Brain microvascular endothelial cell (primary cell): Measurements from ENCODE around the gene ORC3.
"Not testable (repeated sequence)": the region's sequence is repeated elsewhere in the genome, so short reads cannot be mapped to it uniquely, and the experiment has no call there.

Experiments
- DNase-seq: peaks from one replicate; pipeline ENCODE4 v3.0.0-alpha.2; 2020
- H3K27ac ChIP-seq: fragments of 250-450 bp; sonication (Bioruptor Pico); 2 replicates; pipeline ENCODE4 v1.5.1; 2020; ENCODE audit warnings: mild to moderate bottlenecking, moderate library complexity
- H3K27me3 ChIP-seq: fragments of 250-450 bp; sonication (Bioruptor Pico); replicated peaks from 2 replicates; pipeline ENCODE4 v1.5.1; 2020; ENCODE audit warnings: mild to moderate bottlenecking
- H3K36me3 ChIP-seq: fragments of 250-450 bp; sonication (Bioruptor Pico); replicated peaks from 2 replicates; pipeline ENCODE4 v1.5.1; 2020; ENCODE audit warnings: mild to moderate bottlenecking
- H3K4me3 ChIP-seq: 2 replicates; pipeline ENCODE4 v1.5.1; 2011; ENCODE audit warnings: low read depth, mild to moderate bottlenecking, control low read depth, low read length, moderate library complexity
- in situ Hi-C: cut with HindIII; loops from 2 replicates; pipeline ENCODE4 v1.10.0; 2017; ENCODE audit warnings: low sequenced_read_pairs, low pct_ligation_motif_present
- TF ChIP-seq, protein P1 (sequence below): IDR thresholded peaks from 2 replicates; pipeline ENCODE4 v1.5.1; 2011; ENCODE audit warnings: low read depth, mild to moderate bottlenecking, moderate library complexity, low read length, control low read depth, inconsistent platforms; ENCODE audit errors: missing control alignments

The ORC3 gene

GRCh38 chr6:87705070-87705691 lies 115.2 kb downstream of the ORC3 start:
- in situ Hi-C loops: no loop called here
- Histone ChIP-seq H3K4me3 (no peak overlapping the region), H3K27me3 (no peaks in the 10 kb centered on the region), H3K36me3 (no peaks in the 10 kb centered on the region), H3K27ac (no peak overlapping the region)
- DNase-seq: peak; percentile 37
- TF ChIP-seq, protein P1, sequence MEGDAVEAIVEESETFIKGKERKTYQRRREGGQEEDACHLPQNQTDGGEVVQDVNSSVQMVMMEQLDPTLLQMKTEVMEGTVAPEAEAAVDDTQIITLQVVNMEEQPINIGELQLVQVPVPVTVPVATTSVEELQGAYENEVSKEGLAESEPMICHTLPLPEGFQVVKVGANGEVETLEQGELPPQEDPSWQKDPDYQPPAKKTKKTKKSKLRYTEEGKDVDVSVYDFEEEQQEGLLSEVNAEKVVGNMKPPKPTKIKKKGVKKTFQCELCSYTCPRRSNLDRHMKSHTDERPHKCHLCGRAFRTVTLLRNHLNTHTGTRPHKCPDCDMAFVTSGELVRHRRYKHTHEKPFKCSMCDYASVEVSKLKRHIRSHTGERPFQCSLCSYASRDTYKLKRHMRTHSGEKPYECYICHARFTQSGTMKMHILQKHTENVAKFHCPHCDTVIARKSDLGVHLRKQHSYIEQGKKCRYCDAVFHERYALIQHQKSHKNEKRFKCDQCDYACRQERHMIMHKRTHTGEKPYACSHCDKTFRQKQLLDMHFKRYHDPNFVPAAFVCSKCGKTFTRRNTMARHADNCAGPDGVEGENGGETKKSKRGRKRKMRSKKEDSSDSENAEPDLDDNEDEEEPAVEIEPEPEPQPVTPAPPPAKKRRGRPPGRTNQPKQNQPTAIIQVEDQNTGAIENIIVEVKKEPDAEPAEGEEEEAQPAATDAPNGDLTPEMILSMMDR: no peak

GRCh38 chr6:87706187-87706966 lies 116.4 kb downstream of the ORC3 start:
- in situ Hi-C loops: no loop called here

GRCh38 chr6:87708581-87709427 lies 118.9 kb downstream of the ORC3 start:
- in situ Hi-C loops, H3K36me3 ChIP-seq, H3K4me3 ChIP-seq, H3K27ac ChIP-seq, DNase-seq, H3K27me3 ChIP-seq: not testable (repeated sequence)

More at GRCh38 chr6:87706187-87706966, 116.4 kb downstream of the ORC3 start:
- TF ChIP-seq, protein P1: no peak
- Histone ChIP-seq H3K4me3 (no peak overlapping the region), H3K36me3 (no peaks in the 10 kb centered on the region), H3K27ac (peak overlapping the region; percentile 7), H3K27me3 (no peaks in the 10 kb centered on the region)
- DNase-seq: no peak

DNA sequence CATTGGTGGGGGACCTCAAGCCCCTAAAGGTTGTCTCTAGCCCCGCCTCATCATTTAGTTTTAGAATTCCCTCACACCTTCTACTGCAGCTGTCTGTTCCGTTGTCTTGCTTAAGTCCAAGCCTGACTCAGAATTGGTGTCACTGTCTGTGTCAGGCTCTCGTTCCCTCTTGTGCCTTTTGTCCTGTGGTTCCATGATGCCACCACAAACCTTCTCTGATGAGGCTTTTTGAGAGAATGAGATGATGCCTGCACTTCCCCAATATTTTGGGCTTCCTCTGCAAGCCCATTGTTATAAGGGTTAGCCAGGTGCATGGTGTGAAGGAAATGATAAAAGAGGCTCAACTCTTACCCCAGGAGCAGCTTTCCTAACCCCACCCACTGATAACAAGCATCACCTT lies 120.2 kb downstream of the ORC3 start:
- in situ Hi-C loops: no loop called here
- no peak for DNase-seq

GRCh38 chr6:87712713-87713112 lies 122.8 kb downstream of the ORC3 start:
- DNase-seq, in situ Hi-C loops, H3K27ac ChIP-seq, H3K27me3 ChIP-seq, H3K4me3 ChIP-seq, H3K36me3 ChIP-seq: not testable (repeated sequence)

More for the DNA sequence above, 120.2 kb downstream of the ORC3 start:
- Histone ChIP-seq H3K4me3 (no peak overlapping the region), H3K36me3 (no peaks in the 10 kb centered on the region), H3K27ac (no peak overlapping the region), H3K27me3 (no peaks in the 10 kb centered on the region)
- TF ChIP-seq, protein P1: no peak

- DNase-seq: peak; percentile 73
- TF ChIP-seq, protein P1: no peak
- peak overlapping the region; percentile 3 for H3K27ac ChIP-seq
Measured at GRCh38 chr6:87714093-87714842, 124.3 kb downstream of the ORC3 start.

More at GRCh38 chr6:87714093-87714842, 124.3 kb downstream of the ORC3 start:
- H3K27me3 ChIP-seq: no peaks in the 10 kb centered on the region
- in situ Hi-C loops: no loop called here
- no peak overlapping the region for H3K4me3 ChIP-seq
- no peaks in the 10 kb centered on the region for H3K36me3 ChIP-seq
